GM12878 (cell line): Measurements from ENCODE around the gene GALNS. TPM values are rescaled to one million over a fixed set of nuclear protein-coding genes. Genes with fewer than 3 reads are reported as not detected.

Source experiments
- ATAC-seq: fragments of 200-7000 bp; cut with Tn5 transposase; 3 replicates; pipeline ENCODE4 v1.9.1; 2020; ENCODE audit warnings: mild to moderate bottlenecking, moderate library complexity
- BruUV-seq: library from RNA; stranded (reverse); fragments of 400-500 nt; replicated peaks from 2 replicates; lab custom pipeline; 2021; lab: Mats Ljungman, UMichigan
- CTCF ChIA-PET: fragments of 300-600 bp; sonication (Branson Sonifier 250); formaldehyde crosslinking; extraction: SDS; loops from one replicate; lab custom pipeline; 2021; ENCODE audit warnings: inconsistent platforms; lab: Yijun Ruan, JAX
- POLR2A ChIA-PET: fragments of 350-600 bp; formaldehyde crosslinking; extraction: SDS; loops from one replicate; lab custom pipeline; 2021; ENCODE audit warnings: inconsistent platforms; lab: Charles Lee
- RAD21 ChIA-PET: fragments of 300-600 bp; sonication (Branson Sonifier 250); formaldehyde crosslinking; loops from one replicate; lab custom pipeline; 2023; ENCODE audit warnings: antibody characterized with exemption; ENCODE audit not compliant: unreplicated experiment; lab: Charles Lee
- SMC1A ChIA-PET: fragments of 300-600 bp; sonication (Branson Sonifier 250); formaldehyde crosslinking; loops from one replicate; lab custom pipeline; 2023; ENCODE audit not compliant: unreplicated experiment, uncharacterized antibody; lab: Charles Lee
- DNase-seq: peaks from one replicate; pipeline ENCODE4 v3.0.0-alpha.2; 2011; ENCODE audit warnings: low read depth, low spot score
- FAIRE-seq: peaks from 3 replicates; lab custom pipeline; 2011; peaks lifted over from hg19 to GRCh38; lab: Jason Lieb, UNC
- H2AFZ ChIP-seq: 2 replicates; pipeline ENCODE4 v1.6.0; 2011; ENCODE audit warnings: low read depth, low read length, control low read depth; ENCODE audit not compliant: control insufficient read depth
- H3K27ac ChIP-seq: 2 replicates; pipeline ENCODE4 v1.5.1; 2011; ENCODE audit warnings: control low read depth; ENCODE audit not compliant: control insufficient read depth, insufficient read depth
- H3K27me3 ChIP-seq, 2 experiments: replicated peaks in 1 of 2; 2 replicates each; pipeline versions ENCODE4 v1.6.0 to v1.6.1; 2011; ENCODE audit warnings: low read length in 1 of 2; ENCODE audit not compliant: control insufficient read depth in 2 of 2, insufficient read depth in 2 of 2
- H3K36me3 ChIP-seq, 2 experiments: 2 replicates each; pipeline ENCODE4 v1.5.1; 2011; ENCODE audit warnings: low read length in 1 of 2; ENCODE audit not compliant: control insufficient read depth in 2 of 2, insufficient read depth in 2 of 2
- H3K4me1 ChIP-seq: 2 replicates; pipeline ENCODE4 v1.6.1; 2011; ENCODE audit warnings: mild to moderate bottlenecking, low read length, moderate library complexity, mixed read lengths; ENCODE audit not compliant: control insufficient read depth, insufficient read depth
- H3K4me2 ChIP-seq: 2 replicates; pipeline ENCODE4 v1.6.0; 2011; ENCODE audit warnings: control low read depth; ENCODE audit not compliant: control insufficient read depth, insufficient read depth
- H3K4me3 ChIP-seq: fragments of 200-600 bp; sonication (generic); 2 replicates; pipeline ENCODE4 v1.5.1; 2016
- H3K79me2 ChIP-seq: 2 replicates; pipeline ENCODE4 v1.6.0; 2011; ENCODE audit warnings: low read length; ENCODE audit not compliant: control insufficient read depth, insufficient read depth
- H3K9ac ChIP-seq: 2 replicates; pipeline ENCODE4 v1.8.0; 2011; ENCODE audit warnings: low read length, control low read depth, mixed read lengths; ENCODE audit not compliant: control insufficient read depth, insufficient read depth
- H3K9me3 ChIP-seq: replicated peaks from 3 replicates; pipeline ENCODE4 v1.5.1; 2011; ENCODE audit warnings: mild to moderate bottlenecking, low read length; ENCODE audit not compliant: control insufficient read depth, insufficient read depth
- H4K20me1 ChIP-seq: 2 replicates; pipeline ENCODE4 v1.6.0; 2011; ENCODE audit not compliant: control insufficient read depth, insufficient read depth
- BHLHE40 ChIP-seq, 2 experiments: fragments of 450-650 bp in 1 of 2; IDR thresholded peaks; 2 replicates each; pipeline ENCODE4 v1.6.1; 2011 to 2017; ENCODE audit warnings: low read depth in 2 of 2, borderline replicate concordance in 1 of 2, improper control_type of control experiment in 1 of 2, low read length in 1 of 2, mild to moderate bottlenecking in 1 of 2
- CBX3 ChIP-seq: fragments of 200-600 bp; sonication (generic); IDR thresholded peaks from 2 replicates; pipeline ENCODE4 v1.6.1; 2016; ENCODE audit warnings: low read depth, borderline replicate concordance
- CHD1 ChIP-seq: IDR thresholded peaks from 2 replicates; pipeline ENCODE4 v1.6.1; 2012; ENCODE audit warnings: low read depth, low read length, improper control_type of control experiment
- ESRRA ChIP-seq: IDR thresholded peaks from 2 replicates; pipeline ENCODE4 v1.6.1; 2012; ENCODE audit warnings: mild to moderate bottlenecking, low read length, improper control_type of control experiment
- EZH2 ChIP-seq: IDR thresholded peaks from 2 replicates; pipeline ENCODE4 v1.6.1; 2012; ENCODE audit warnings: low read depth, mild to moderate bottlenecking, control low read depth, inconsistent platforms, low read length, borderline replicate concordance; ENCODE audit not compliant: control insufficient read depth
- IKZF1 ChIP-seq: fragments of 450-650 bp; conservative IDR thresholded peaks from 2 replicates; pipeline ENCODE4 v1.6.1; 2017; ENCODE audit warnings: antibody characterized with exemption, mild to moderate bottlenecking
- RUNX3 ChIP-seq: IDR thresholded peaks from 2 replicates; pipeline ENCODE4 v1.6.1; 2012; ENCODE audit warnings: low read length, inconsistent platforms
- WRNIP1 ChIP-seq: IDR thresholded peaks from 2 replicates; pipeline ENCODE4 v1.6.1; 2011; ENCODE audit warnings: low read depth, low read length, improper control_type of control experiment, borderline replicate concordance
- WGBS: methylation state at CpG from one replicate; pipeline ENCODE4 v1.1.6; 2016; ENCODE audit warnings: low lambda C conversion rate; ENCODE audit not compliant: insufficient replicate concordance, insufficient coverage; ENCODE audit errors: missing lambda C conversion rate; 5-methylcytosine and 5-hydroxymethylcytosine counted together
- in situ Hi-C: fragments of 300-500 bp; cut with MboI; formaldehyde crosslinking; loops from 9 replicates; pipeline ENCODE4 v1.14.3; 2018; ENCODE audit warnings: mixed read lengths
- intact Hi-C: fragments of 100-400 bp; cut with micrococcal nuclease; formaldehyde crosslinking; loops from one replicate; pipeline ENCODE4 v1.14.2; 2022; ENCODE audit not compliant: unreplicated experiment
- polyA plus RNA-seq, 11 experiments: library from polyadenylated mRNA; depleted of rRNA in 4 of 11; unstranded in 6 of 11; stranded (reverse) in 5 of 11; fragments of >200 nt; fragmentation: Nextera tagmentation in 4 of 11; fragmentation: Illumina TruSeq in 1 of 11; extraction: Ambion mirVana in 4 of 11; extraction: Trizol in 1 of 11; gene quantifications; 1 replicate in 1 of 11; 2 replicates in 10 of 11; pipeline versions ENCODE4 v1.2.1 to v1.2.3, GENCODE V29; 2011 to 2016; ENCODE audit warnings: inconsistent platforms in 2 of 11, missing spikeins in 2 of 11, low read depth in 1 of 11
- total RNA-seq, 4 experiments: library from RNA; depleted of rRNA in 3 of 4; stranded (reverse); fragments of >200 nt in 3 of 4; fragmentation: Illumina TruSeq in 1 of 4; extraction: Trizol in 1 of 4; gene quantifications; 2 replicates each; pipeline versions ENCODE4 v1.2.1 to v1.2.3, GENCODE V29; 2013 to 2021
- TF ChIP-seq, protein P1 (sequence below): IDR thresholded peaks from 2 replicates; pipeline ENCODE4 v1.6.1; 2012; ENCODE audit warnings: mild to moderate bottlenecking, low read depth, low read length

GALNS gene
- total and polyA plus RNA-seq, 10 of the 15 experiments (the other 5 are each of a cell fraction or from before 2014, with no cell fraction given) = 0.37 to 12.4 (median 5.3) TPM

- TF ChIP-seq, protein P1, sequence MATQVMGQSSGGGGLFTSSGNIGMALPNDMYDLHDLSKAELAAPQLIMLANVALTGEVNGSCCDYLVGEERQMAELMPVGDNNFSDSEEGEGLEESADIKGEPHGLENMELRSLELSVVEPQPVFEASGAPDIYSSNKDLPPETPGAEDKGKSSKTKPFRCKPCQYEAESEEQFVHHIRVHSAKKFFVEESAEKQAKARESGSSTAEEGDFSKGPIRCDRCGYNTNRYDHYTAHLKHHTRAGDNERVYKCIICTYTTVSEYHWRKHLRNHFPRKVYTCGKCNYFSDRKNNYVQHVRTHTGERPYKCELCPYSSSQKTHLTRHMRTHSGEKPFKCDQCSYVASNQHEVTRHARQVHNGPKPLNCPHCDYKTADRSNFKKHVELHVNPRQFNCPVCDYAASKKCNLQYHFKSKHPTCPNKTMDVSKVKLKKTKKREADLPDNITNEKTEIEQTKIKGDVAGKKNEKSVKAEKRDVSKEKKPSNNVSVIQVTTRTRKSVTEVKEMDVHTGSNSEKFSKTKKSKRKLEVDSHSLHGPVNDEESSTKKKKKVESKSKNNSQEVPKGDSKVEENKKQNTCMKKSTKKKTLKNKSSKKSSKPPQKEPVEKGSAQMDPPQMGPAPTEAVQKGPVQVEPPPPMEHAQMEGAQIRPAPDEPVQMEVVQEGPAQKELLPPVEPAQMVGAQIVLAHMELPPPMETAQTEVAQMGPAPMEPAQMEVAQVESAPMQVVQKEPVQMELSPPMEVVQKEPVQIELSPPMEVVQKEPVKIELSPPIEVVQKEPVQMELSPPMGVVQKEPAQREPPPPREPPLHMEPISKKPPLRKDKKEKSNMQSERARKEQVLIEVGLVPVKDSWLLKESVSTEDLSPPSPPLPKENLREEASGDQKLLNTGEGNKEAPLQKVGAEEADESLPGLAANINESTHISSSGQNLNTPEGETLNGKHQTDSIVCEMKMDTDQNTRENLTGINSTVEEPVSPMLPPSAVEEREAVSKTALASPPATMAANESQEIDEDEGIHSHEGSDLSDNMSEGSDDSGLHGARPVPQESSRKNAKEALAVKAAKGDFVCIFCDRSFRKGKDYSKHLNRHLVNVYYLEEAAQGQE = no peak
- TF ChIP-seq EZH2 = no peak
- no peak; the same call in 1 of the 2 replicates for TF ChIP-seq IKZF1
- TF ChIP-seq RUNX3 = no peak
Observed at GRCh38 chr16:88780142-88781062, 76.3 kb downstream of the GALNS start (continued).

- ChIA-PET POLR2A (interaction anchor here (0.9 to 1.5 kb wide), 3 partner anchors 12 to 42 kb away, joined by 3 to 4 read pairs (median 3); no protein-coding TSS in a partner anchor), SMC1A (interaction anchor here (0.6 to 1.6 kb wide), 2 partner anchors 31 to 78 kb away, joined by 3 to 7 read pairs; no protein-coding TSS in a partner anchor), RAD21 (interaction anchor here (1.1 to 6.7 kb wide), 4 partner anchors 21 to 42 kb away, joined by 3 to 50 read pairs (median 12); partner anchors contain the start of gene APRT), CTCF (interaction anchor here (1.2 to 4.6 kb wide), 3 partner anchors 12 to 43 kb away, joined by 4 to 51 read pairs (median 6); no protein-coding TSS in a partner anchor)
- in situ Hi-C loops = loop anchor here (10.0 kb wide), 1 partner anchor 325 kb away; the partner anchor contains the start of gene ZFPM1
- FAIRE-seq (no peak), ATAC-seq (no peak), DNase-seq (no peak)
- intact Hi-C loops = no loop called here
- no peaks in the 10 kb centered on the region; the same call in 1 of the 2 replicates for H4K20me1 ChIP-seq
- H3K4me2 ChIP-seq = peak overlapping the region; percentile 99
- H3K27ac ChIP-seq = peak overlapping the region; percentile 75; the same call in 1 of the 2 replicates
- no peak overlapping the region for H3K4me3 ChIP-seq
- H3K27me3 ChIP-seq = no peaks in the 10 kb centered on the region
- H3K4me1 ChIP-seq = peaks cover 28% of the 10 kb centered on the region
- H3K9ac ChIP-seq = peak overlapping the region; percentile 90; the same call in 1 of the 2 replicates
- no TSS peak for BruUV-seq
- H3K79me2 ChIP-seq = peaks cover 82% of the 10 kb centered on the region
- no peak for TF ChIP-seq CBX3
- no peak for TF ChIP-seq BHLHE40 (IDR thresholded peaks at IDR 0.05; ENCODE audit: borderline replicate concordance in 1 of 2, low read depth in 2 of 2, low read length in 1 of 2)
- TF ChIP-seq CHD1 = no peak
- no peak for TF ChIP-seq ESRRA
- TF ChIP-seq WRNIP1 = no peak
- no peak overlapping the region for H2AFZ ChIP-seq
- H3K36me3 ChIP-seq = peaks cover 0 to 3% of the 10 kb centered on the region in 2 experiments; a peak in 2 of 4 replicates
- H3K9me3 ChIP-seq = no peaks in the 10 kb centered on the region
- 92% methylated on average over 27 of the region's 34 CpGs for WGBS
Observed at GRCh38 chr16:88779406-88780141, 77.2 kb downstream of the GALNS start.
